Glutamatergic neuron (in vitro differentiated cells): ENCODE measurements around the gene PAPPA2. TPM values are rescaled to one million over a fixed set of nuclear protein-coding genes. Genes with fewer than 3 reads are reported as not detected.

Experiments
- DNase-seq: peaks from one replicate; pipeline ENCODE4 v3.0.0; 2022
- H3K27ac Mint-ChIP-seq: one replicate; pipeline ENCODE4 v1.8.0; 2020; ENCODE audit warnings: mild to moderate bottlenecking, mixed read lengths, inconsistent platforms; ENCODE audit not compliant: unreplicated experiment
- H3K27me3 Mint-ChIP-seq: one replicate; pipeline ENCODE4 v1.8.0; 2020; ENCODE audit warnings: mild to moderate bottlenecking, moderate library complexity, mixed read lengths, inconsistent platforms; ENCODE audit not compliant: unreplicated experiment
- H3K36me3 Mint-ChIP-seq: one replicate; pipeline ENCODE4 v1.8.0; 2020; ENCODE audit warnings: mild to moderate bottlenecking, mixed read lengths, inconsistent platforms; ENCODE audit not compliant: unreplicated experiment
- H3K4me1 Mint-ChIP-seq: one replicate; pipeline ENCODE4 v1.8.0; 2020; ENCODE audit warnings: mild to moderate bottlenecking, low read depth, mixed read lengths, inconsistent platforms; ENCODE audit not compliant: unreplicated experiment
- H3K4me3 Mint-ChIP-seq: one replicate; pipeline ENCODE4 v1.8.0; 2020; ENCODE audit warnings: mild to moderate bottlenecking, mixed read lengths, inconsistent platforms; ENCODE audit not compliant: unreplicated experiment
- H3K9me3 Mint-ChIP-seq: one replicate; pipeline ENCODE4 v1.8.0; 2020; ENCODE audit warnings: mild to moderate bottlenecking, moderate library complexity, mixed read lengths, inconsistent platforms; ENCODE audit not compliant: unreplicated experiment
- CTCF ChIP-seq: fragments of 200-600 bp; sonication (generic); IDR thresholded peaks from one replicate; pipeline ENCODE4 v1.5.0; 2021; ENCODE audit not compliant: partially characterized antibody, unreplicated experiment
- total RNA-seq: library from RNA; stranded (reverse); fragmentation: NEBNext Ultra II Directional; extraction: Animal tissue kit (Norgen Biotek cat#: 25700); gene quantifications from one replicate; pipeline ENCODE4 v1.2.1, GENCODE V29; 2021; ENCODE audit not compliant: unreplicated experiment

The PAPPA2 gene
- total RNA-seq, 1 donor from 2014 or later = 2.3 TPM

GRCh38 chr1:176790786-176791185 is 327.8 kb downstream of the PAPPA2 start:
- Mint-ChIP-seq H3K36me3 (no peaks in the 10 kb centered on the region), H3K4me1 (peaks cover 13% of the 10 kb centered on the region), H3K27me3 (no peaks in the 10 kb centered on the region), H3K9me3 (no peaks in the 10 kb centered on the region), H3K4me3 (no peak overlapping the region), H3K27ac (no peak overlapping the region)
- no peak for DNase-seq
- no peak for TF ChIP-seq CTCF

GRCh38 chr1:176791906-176792305 is 328.9 kb downstream of the PAPPA2 start:
- Mint-ChIP-seq H3K27ac (no peak overlapping the region), H3K4me3 (no peak overlapping the region), H3K9me3 (no peaks in the 10 kb centered on the region), H3K27me3 (no peaks in the 10 kb centered on the region), H3K36me3 (no peaks in the 10 kb centered on the region), H3K4me1 (peaks cover 6% of the 10 kb centered on the region)
- no peak for TF ChIP-seq CTCF
- no peak for DNase-seq

GRCh38 chr1:176794897-176795508 is 332.0 kb downstream of the PAPPA2 start:
- H3K27ac Mint-ChIP-seq = no peak overlapping the region
- DNase-seq = no peak
- H3K4me3 Mint-ChIP-seq = no peak overlapping the region
- H3K27me3 Mint-ChIP-seq = no peaks in the 10 kb centered on the region
- TF ChIP-seq CTCF = no peak
- H3K4me1 Mint-ChIP-seq = peaks cover 6% of the 10 kb centered on the region
- H3K36me3 Mint-ChIP-seq = no peaks in the 10 kb centered on the region
- no peaks in the 10 kb centered on the region for H3K9me3 Mint-ChIP-seq

GRCh38 chr1:176795929-176796328 is 333.0 kb downstream of the PAPPA2 start:
- H3K4me1 Mint-ChIP-seq = peaks cover under 1% of the 10 kb centered on the region
- H3K27me3 Mint-ChIP-seq = no peaks in the 10 kb centered on the region
- no peak for DNase-seq
- no peak overlapping the region for H3K27ac Mint-ChIP-seq
- no peaks in the 10 kb centered on the region for H3K36me3 Mint-ChIP-seq
- no peak for TF ChIP-seq CTCF
- H3K4me3 Mint-ChIP-seq = no peak overlapping the region
- H3K9me3 Mint-ChIP-seq = no peaks in the 10 kb centered on the region

- Mint-ChIP-seq H3K4me3 (no peak overlapping the region), H3K36me3 (no peaks in the 10 kb centered on the region), H3K27ac (no peak overlapping the region), H3K27me3 (no peaks in the 10 kb centered on the region), H3K4me1 (peaks cover 7% of the 10 kb centered on the region), H3K9me3 (no peaks in the 10 kb centered on the region)
- no peak for TF ChIP-seq CTCF
- DNase-seq = no peak
Observed at GRCh38 chr1:176796583-176796982, 333.6 kb downstream of the PAPPA2 start.
